Measurements from ENCODE around the gene APOE.
A peak's percentile ranks its signal among the peaks of the same experiment; 100 is the strongest.

The APOE gene

GRCh38 chr19:44927746-44928145 is 22.1 kb downstream of the APOE start:
- Mint-ChIP-seq H3K4me1 (peaks cover 29% of the 10 kb centered on the region), H3K36me3 (ENCODE audit: low read depth) (no peaks in the 10 kb centered on the region), H3K9me3 (no peaks in the 10 kb centered on the region), H3K27ac (peak overlapping the region in 1 of 3 experiments; percentile 98), H3K4me3 (no peak overlapping the region), H3K27me3 (ENCODE audit: low read depth) (peaks cover 5% of the 10 kb centered on the region)
- TF ChIP-seq CTCF (IDR thresholded peaks at IDR 0.05; ENCODE audit: unreplicated experiment in 3 of 3), result no peak

GRCh38 chr19:44930088-44930487 is 24.5 kb downstream of the APOE start:
- Mint-ChIP-seq H3K4me3 (no peak overlapping the region), H3K4me1 (peaks cover 22% of the 10 kb centered on the region), H3K27ac (no peak overlapping the region), H3K9me3 (no peaks in the 10 kb centered on the region), H3K27me3 (ENCODE audit: low read depth) (peaks cover 5% of the 10 kb centered on the region), H3K36me3 (ENCODE audit: low read depth) (no peaks in the 10 kb centered on the region)
- TF ChIP-seq CTCF (IDR thresholded peaks at IDR 0.05; ENCODE audit: unreplicated experiment in 3 of 3), result no peak

DNA sequence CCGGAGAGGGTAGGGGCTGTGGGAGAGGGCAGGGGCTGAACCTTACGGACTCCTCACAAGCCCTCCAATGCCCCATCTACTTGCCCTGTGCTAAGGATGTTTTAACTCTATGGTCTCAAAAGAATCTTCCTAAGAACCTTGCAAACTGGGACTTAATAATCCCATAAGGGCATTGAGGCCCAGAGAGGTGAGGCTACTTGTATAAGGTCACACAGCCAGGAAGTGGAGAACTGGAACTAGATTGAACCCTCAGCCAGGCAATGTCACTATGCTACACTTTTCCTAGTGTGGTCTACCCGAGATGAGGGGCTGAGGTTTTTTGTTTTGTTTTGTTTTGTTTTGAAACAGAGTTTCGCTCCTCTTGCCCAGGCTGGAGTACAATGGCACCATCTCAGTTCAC is 25.9 kb downstream of the APOE start:
- Mint-ChIP-seq H3K4me3 (no peak overlapping the region), H3K27me3 (ENCODE audit: low read depth) (no peaks in the 10 kb centered on the region), H3K27ac (no peak overlapping the region), H3K9me3 (no peaks in the 10 kb centered on the region), H3K36me3 (ENCODE audit: low read depth) (no peaks in the 10 kb centered on the region), H3K4me1 (peaks cover 8% of the 10 kb centered on the region)
- no peak for TF ChIP-seq CTCF (IDR thresholded peaks at IDR 0.05; ENCODE audit: unreplicated experiment in 3 of 3)

GRCh38 chr19:44939668-44940067 is 34.1 kb downstream of the APOE start:
- H3K27ac Mint-ChIP-seq, result no peak overlapping the region
- H3K4me1 Mint-ChIP-seq, result no peaks in the 10 kb centered on the region
- H3K4me3 Mint-ChIP-seq, result no peak overlapping the region
- H3K36me3 Mint-ChIP-seq (ENCODE audit: low read depth), result no peaks in the 10 kb centered on the region
- no peaks in the 10 kb centered on the region for H3K9me3 Mint-ChIP-seq
- no peak for TF ChIP-seq CTCF (IDR thresholded peaks at IDR 0.05; ENCODE audit: unreplicated experiment in 3 of 3)
- H3K27me3 Mint-ChIP-seq (ENCODE audit: low read depth), result no peaks in the 10 kb centered on the region

DNA sequence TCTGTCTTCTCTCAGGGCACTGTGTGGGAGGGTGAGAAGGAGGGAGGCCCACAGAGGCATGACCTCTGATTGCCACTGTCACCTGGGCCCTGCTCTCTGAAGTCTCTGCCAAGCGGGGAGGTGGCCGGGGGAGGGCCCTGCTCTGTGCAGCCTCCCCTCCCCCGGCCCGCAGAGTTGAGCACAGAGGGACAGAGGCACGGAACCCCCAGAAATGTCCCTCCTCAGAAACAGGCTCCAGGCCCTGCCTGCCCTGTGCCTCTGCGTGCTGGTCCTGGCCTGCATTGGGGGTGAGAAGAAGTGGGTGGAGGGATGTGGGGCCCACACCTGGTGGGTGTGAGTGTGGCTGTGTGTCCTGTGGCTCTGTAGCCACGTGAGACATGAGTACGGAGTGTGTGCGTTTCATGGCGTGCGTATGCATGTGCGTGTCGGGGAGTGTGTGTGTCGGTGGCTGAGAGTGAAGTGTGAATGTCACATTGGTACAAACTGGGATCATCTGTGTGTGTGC is 36.5 kb downstream of the APOE start, which contains the start of gene APOC4:
APOC4 (plus strand) TSS at position 171 of the 505 bp plus-strand sequence; CDS start at position 212, 41 bp downstream.
- TF ChIP-seq CTCF (IDR thresholded peaks at IDR 0.05; ENCODE audit: unreplicated experiment in 3 of 3), result no peak
- Mint-ChIP-seq H3K4me1 (no peaks in the 10 kb centered on the region), H3K36me3 (ENCODE audit: low read depth) (no peaks in the 10 kb centered on the region), H3K27ac (peak within 1 kb of the TSS in 1 of 3 experiments; percentile 5), H3K27me3 (ENCODE audit: low read depth) (no peaks in the 10 kb centered on the region), H3K4me3 (no peak within 1 kb of the TSS), H3K9me3 (no peaks in the 10 kb centered on the region)

- Mint-ChIP-seq H3K9me3 (no peaks in the 10 kb centered on the region), H3K27ac (no peak overlapping the region), H3K27me3 (ENCODE audit: low read depth) (no peaks in the 10 kb centered on the region), H3K4me1 (no peaks in the 10 kb centered on the region), H3K4me3 (no peak overlapping the region), H3K36me3 (ENCODE audit: low read depth) (peaks cover 3% of the 10 kb centered on the region)
- TF ChIP-seq CTCF (IDR thresholded peaks at IDR 0.05; ENCODE audit: unreplicated experiment in 3 of 3), result no peak
Observed at GRCh38 chr19:44943801-44944249, 38.2 kb downstream of the APOE start.
